Activated CD4-positive, alpha-beta memory T cell treated with anti-CD3 and anti-CD28 coated beads for 36 hours (primary cell): ENCODE measurements around the gene DAB2IP. TPM values are rescaled to one million over a fixed set of nuclear protein-coding genes. Genes with fewer than 3 reads are reported as not detected.
"Not testable (repeated sequence)": the region's sequence is repeated elsewhere in the genome, so short reads cannot be mapped to it uniquely, and the experiment has no call there.

Experiments used
- CTCF ChIA-PET: fragments of 350-600 bp; sonication (Branson Sonifier 250); formaldehyde crosslinking; loops from one replicate; lab custom pipeline; 2021; ENCODE audit warnings: antibody characterized with exemption, inconsistent platforms; lab: Charles Lee
- POLR2A ChIA-PET: fragments of 350-600 bp; sonication (Branson Sonifier 250); formaldehyde crosslinking; loops from one replicate; lab custom pipeline; 2021; ENCODE audit warnings: antibody characterized with exemption; lab: Charles Lee
- DNase-seq: peaks from one replicate; pipeline ENCODE4 v3.0.0-alpha.2; 2020
- H3K27ac Mint-ChIP-seq: one replicate; pipeline ENCODE4 v1.8.0; 2021; ENCODE audit warnings: mixed read lengths
- H3K27me3 Mint-ChIP-seq: one replicate; pipeline ENCODE4 v1.8.0; 2021; ENCODE audit warnings: mixed read lengths
- H3K36me3 Mint-ChIP-seq: one replicate; pipeline ENCODE4 v1.8.0; 2021; ENCODE audit warnings: mixed read lengths
- H3K4me1 Mint-ChIP-seq: one replicate; pipeline ENCODE4 v1.8.0; 2021; ENCODE audit warnings: low read depth, mixed read lengths
- H3K4me3 Mint-ChIP-seq: one replicate; pipeline ENCODE4 v1.8.0; 2021; ENCODE audit warnings: mild to moderate bottlenecking, mixed read lengths
- H3K9me3 Mint-ChIP-seq: one replicate; pipeline ENCODE4 v1.8.0; 2021; ENCODE audit warnings: mixed read lengths
- intact Hi-C: fragments of 100-400 bp; cut with micrococcal nuclease; formaldehyde crosslinking; loops from one replicate; pipeline ENCODE4 v1.15.1; 2023
- total RNA-seq, 2 experiments: library from RNA; stranded (reverse); gene quantifications; one replicate each; pipeline ENCODE4 v1.2.3, GENCODE V29; 2021

DAB2IP gene
- total RNA-seq, 2 experiments from 2014 or later, result not detected

DNA sequence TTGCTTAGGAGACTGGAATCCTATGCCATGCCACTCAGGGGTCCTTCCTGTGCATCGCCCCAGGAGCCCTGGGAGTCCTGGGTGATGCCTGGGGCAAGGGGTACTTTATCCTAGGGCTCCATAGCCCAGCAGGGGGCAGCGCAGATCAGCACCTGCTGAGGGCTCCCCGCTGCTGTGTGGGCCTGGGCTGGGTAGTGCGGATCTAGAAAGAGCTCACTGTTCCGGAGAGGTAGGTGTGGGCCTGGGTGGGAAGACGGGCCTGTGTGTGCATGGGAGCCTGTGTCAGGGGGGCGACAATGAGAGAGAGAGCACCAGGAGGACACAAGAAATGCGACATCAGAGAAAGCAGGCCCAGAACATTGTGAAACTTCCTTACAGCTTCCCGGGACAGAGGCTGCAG is 11.4 kb upstream of the DAB2IP start:
- CTCF ChIA-PET, result interaction anchor here (0.6 to 1.2 kb wide), 4 partner anchors 10 to 353 kb away, joined by 3 to 4 read pairs (median 3); no protein-coding TSS in a partner anchor
- Mint-ChIP-seq H3K27me3 (peaks cover 8% of the 10 kb centered on the region), H3K36me3 (no peaks in the 10 kb centered on the region), H3K4me3 (no peak overlapping the region), H3K9me3 (no peaks in the 10 kb centered on the region), H3K27ac (no peak overlapping the region), H3K4me1 (no peaks in the 10 kb centered on the region)
- DNase-seq, result peak; percentile 52
- POLR2A ChIA-PET, result no interaction called here
- intact Hi-C loops, result no loop called here

DNA sequence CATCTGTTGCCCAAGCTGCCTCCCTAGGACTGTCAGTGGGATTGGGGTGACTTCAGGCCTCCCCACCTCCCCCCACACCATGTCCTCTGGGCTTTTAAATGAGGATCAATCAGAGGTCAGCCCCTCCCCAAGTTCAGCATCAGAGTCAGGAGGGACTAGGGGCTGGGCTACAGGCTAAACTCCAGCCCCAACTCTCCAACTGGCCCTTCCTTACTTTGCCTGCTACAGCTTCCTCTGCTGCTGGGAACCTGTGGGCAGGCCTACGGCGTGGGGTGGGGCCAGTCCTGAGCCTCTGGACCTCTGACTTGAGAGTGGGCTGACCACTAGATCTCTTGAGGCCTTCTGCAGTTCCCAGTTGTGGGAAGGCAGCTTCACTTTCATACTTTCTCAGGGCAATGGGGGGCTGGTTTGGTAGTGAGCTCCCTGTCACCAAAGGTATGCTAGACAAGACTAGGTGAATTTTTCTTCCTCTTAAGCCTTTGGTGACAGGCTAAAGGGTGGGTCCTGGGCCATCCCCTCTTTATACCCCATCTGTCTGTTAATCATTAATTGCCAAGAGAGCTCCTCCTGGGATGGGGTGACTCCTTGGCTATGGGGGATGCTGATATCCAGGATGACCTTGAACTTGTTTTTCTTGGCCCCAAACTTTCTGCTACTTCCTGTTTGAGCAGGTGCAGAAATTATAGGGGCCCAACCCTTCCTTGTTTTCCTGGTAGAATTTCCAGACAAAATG is 10.8 kb upstream of the DAB2IP start:
- H3K4me1 Mint-ChIP-seq, result no peaks in the 10 kb centered on the region
- H3K9me3 Mint-ChIP-seq, result no peaks in the 10 kb centered on the region
- H3K4me3 Mint-ChIP-seq, result no peak overlapping the region
- H3K27me3 Mint-ChIP-seq, result peaks cover 8% of the 10 kb centered on the region
- no peak for DNase-seq
- no peaks in the 10 kb centered on the region for H3K36me3 Mint-ChIP-seq
- ChIA-PET CTCF (interaction anchor here (0.6 to 1.4 kb wide), 6 partner anchors 8 to 353 kb away, joined by 3 to 5 read pairs (median 3); no protein-coding TSS in a partner anchor), POLR2A (no interaction called here)
- no peak overlapping the region for H3K27ac Mint-ChIP-seq
- intact Hi-C loops, result no loop called here

DNA sequence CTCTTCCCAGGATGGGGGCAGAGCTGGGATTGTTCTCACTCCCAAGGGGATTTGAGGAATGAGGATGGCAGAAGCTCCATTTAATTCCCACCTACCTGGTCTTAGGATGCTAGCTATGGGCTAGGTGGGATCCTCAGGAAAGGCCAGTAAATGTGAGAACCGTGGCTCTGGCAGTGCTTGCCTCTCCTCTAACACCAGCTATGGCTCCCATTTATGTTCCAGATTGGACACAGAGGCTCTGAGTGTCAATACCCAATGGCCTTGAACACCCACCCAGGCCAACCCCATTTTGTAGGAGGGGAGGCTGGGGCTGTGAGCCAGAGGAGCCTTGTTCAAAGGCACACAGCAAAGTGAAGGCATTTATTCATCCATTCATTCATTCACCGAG is 10.2 kb upstream of the DAB2IP start:
- no peak overlapping the region for H3K27ac Mint-ChIP-seq
- CTCF ChIA-PET, result interaction anchor here (1.1 to 1.4 kb wide), 4 partner anchors 9 to 62 kb away, joined by 3 to 5 read pairs (median 3); no protein-coding TSS in a partner anchor
- H3K36me3 Mint-ChIP-seq, result no peaks in the 10 kb centered on the region
- no peak overlapping the region for H3K4me3 Mint-ChIP-seq
- peaks cover 8% of the 10 kb centered on the region for H3K27me3 Mint-ChIP-seq
- POLR2A ChIA-PET, result no interaction called here
- intact Hi-C loops, result no loop called here
- H3K4me1 Mint-ChIP-seq, result no peaks in the 10 kb centered on the region
- DNase-seq, result no peak
- no peaks in the 10 kb centered on the region for H3K9me3 Mint-ChIP-seq

DNA sequence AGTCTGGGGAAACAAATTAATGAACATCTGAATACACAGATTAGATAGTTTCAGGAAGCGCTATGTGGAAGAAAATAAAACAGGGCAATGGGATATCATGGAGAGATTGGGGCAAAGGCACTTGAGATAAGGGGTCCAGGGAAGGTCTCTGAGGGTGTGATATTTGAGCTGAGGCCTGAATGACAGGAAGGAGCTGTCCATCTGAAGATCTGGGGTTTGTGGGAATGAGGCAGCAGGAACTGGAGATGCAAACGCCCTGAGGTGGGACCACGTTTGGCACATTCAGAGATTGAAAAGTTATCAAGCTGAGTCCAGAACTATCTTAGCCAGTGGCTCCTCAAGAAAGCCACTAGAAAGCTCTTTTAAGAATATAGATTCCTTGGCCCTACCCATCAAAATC is 8.7 kb upstream of the DAB2IP start:
- DNase-seq, result no peak
- Mint-ChIP-seq H3K4me3 (no peak overlapping the region), H3K27ac (no peak overlapping the region), H3K27me3 (peaks cover 8% of the 10 kb centered on the region), H3K9me3 (no peaks in the 10 kb centered on the region), H3K36me3 (no peaks in the 10 kb centered on the region), H3K4me1 (no peaks in the 10 kb centered on the region)
- intact Hi-C loops, result no loop called here
- ChIA-PET POLR2A (no interaction called here), CTCF (interaction anchor here (0.7 to 1.1 kb wide), 2 partner anchors 14 to 784 kb away, joined by 4 to 5 read pairs; no protein-coding TSS in a partner anchor)

DNA sequence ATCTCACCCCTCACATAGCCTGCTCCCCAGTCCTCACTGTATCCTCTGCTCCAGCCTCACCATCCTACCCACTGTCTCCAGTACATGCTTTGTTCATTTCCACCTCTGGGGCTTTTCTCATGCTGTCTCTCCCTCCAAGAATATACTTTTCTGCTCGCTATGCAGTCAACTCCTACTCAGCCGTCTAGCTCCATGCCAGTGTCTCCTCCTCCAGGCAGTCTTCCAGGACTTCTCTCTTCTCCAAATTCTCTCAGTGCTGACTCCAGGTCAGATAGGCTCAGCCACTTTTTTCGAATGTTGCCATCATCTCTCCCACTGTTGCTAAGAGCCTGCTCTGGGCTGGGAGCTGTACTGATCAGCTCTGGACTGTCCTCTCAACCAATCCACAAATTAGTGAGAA is 8.0 kb upstream of the DAB2IP start:
- Mint-ChIP-seq H3K27me3 (peaks cover 7% of the 10 kb centered on the region), H3K4me3 (no peak overlapping the region), H3K36me3 (no peaks in the 10 kb centered on the region), H3K4me1 (no peaks in the 10 kb centered on the region), H3K27ac (no peak overlapping the region), H3K9me3 (no peaks in the 10 kb centered on the region)
- CTCF ChIA-PET, result interaction anchor here (1.1 kb wide), 1 partner anchor 14 kb away, joined by 5 read pairs; no protein-coding TSS in a partner anchor
- no peak for DNase-seq
- intact Hi-C loops, result no loop called here
- POLR2A ChIA-PET, result no interaction called here

DNA sequence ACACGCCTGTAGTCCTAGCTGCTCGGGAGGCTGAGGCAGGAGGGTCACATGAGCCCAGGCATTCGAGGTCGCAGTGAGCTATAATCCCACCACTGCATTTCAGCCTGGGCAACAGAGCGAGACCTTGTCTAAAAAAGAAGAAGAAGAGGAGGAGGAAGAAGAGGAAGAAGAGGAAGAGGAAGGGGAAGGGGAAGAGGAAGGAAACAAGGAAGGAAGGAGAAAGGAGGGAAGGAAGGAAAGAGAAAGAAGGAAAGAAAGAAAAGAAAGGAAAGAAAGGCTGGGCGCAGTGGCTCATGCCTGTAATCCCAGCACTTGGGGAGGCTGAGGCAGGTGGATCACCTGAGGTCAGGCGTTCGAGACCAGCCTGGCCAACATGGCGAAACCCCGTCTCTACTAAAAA is 7.4 kb upstream of the DAB2IP start:
- H3K27me3 Mint-ChIP-seq, H3K27ac Mint-ChIP-seq, H3K4me3 Mint-ChIP-seq, H3K9me3 Mint-ChIP-seq, DNase-seq, intact Hi-C loops, H3K36me3 Mint-ChIP-seq, H3K4me1 Mint-ChIP-seq, POLR2A ChIA-PET: not testable (repeated sequence)
- CTCF ChIA-PET, result interaction anchor here (0.5 kb wide), 1 partner anchor 98 kb away, joined by 3 read pairs; no protein-coding TSS in a partner anchor

DNA sequence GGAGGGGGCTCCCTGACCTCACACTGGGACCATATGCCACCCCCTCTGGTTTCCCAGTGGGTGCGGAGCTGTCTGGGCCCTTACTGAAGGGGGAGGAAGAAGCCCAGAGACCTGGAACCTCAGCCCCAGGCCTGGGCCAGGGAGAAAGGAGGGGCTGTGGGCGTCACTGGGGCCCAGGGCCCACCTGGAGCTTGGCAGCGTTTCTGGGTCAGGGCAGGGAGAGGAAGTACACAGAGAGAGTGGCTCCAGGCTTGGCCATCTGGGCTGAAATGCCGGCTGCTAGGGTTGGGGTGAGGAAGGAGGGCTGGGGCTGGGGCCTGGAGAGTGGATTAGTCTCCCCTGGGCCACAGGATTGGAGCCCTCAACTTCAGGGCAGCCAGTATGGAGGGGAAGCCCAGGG is 6.4 kb upstream of the DAB2IP start:
- Mint-ChIP-seq H3K27ac (no peak overlapping the region), H3K27me3 (peaks cover 15% of the 10 kb centered on the region), H3K4me1 (no peaks in the 10 kb centered on the region), H3K36me3 (no peaks in the 10 kb centered on the region), H3K9me3 (no peaks in the 10 kb centered on the region), H3K4me3 (no peak overlapping the region)
- POLR2A ChIA-PET, result no interaction called here
- CTCF ChIA-PET, result no interaction called here
- DNase-seq, result no peak
- intact Hi-C loops, result no loop called here

DNA sequence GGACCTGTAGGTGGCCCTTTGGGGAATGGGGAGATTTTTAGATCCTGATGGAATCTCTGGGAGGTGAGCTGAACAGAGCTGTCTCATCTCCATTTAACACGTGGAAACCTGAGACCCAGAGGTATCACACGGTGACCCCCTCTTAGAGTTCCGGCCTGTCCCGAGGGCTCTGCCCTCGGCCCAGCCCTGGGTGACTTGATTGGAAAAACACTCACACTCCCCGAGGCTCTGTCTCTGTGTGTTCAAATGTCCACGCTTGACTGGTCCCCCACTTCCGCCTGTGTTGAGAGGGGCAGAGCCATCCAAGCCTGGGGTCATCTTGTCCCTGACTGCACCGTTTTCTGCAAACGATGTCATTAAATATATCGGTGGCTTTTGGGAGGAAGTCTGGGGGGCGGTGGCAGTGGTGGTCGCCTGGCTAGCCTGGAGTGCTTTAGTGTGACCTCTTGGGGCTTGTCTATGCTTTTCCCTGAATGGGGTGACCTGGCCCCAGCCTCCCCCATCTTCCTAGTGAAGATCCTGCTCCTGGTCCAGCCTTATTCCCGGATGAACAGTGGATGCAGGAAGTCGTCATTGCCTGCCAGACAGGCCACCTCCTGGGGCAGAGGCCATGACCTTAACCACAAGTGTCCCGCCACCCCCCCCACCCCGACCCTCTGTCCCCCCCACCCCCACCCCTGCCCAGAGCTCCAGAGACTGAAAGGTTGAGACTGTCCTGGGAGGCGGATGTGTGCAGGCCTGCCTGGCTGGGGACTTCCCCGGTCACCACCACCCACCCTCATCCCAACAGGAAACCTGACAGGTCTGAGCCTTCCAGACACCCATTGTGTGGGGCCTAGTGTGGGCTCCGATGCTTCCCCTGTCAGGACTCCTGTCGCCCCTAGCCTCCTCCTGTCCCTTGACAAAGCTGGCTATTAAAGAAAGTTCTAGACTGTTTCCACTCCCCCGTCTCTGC is 5.3 kb upstream of the DAB2IP start:
- Mint-ChIP-seq H3K4me3 (no peak overlapping the region), H3K27me3 (peaks cover 25% of the 10 kb centered on the region), H3K27ac (no peak overlapping the region), H3K36me3 (no peaks in the 10 kb centered on the region), H3K9me3 (no peaks in the 10 kb centered on the region), H3K4me1 (peaks cover 4% of the 10 kb centered on the region)
- DNase-seq, result no peak
- CTCF ChIA-PET, result no interaction called here
- intact Hi-C loops, result no loop called here
- POLR2A ChIA-PET, result no interaction called here

DNA sequence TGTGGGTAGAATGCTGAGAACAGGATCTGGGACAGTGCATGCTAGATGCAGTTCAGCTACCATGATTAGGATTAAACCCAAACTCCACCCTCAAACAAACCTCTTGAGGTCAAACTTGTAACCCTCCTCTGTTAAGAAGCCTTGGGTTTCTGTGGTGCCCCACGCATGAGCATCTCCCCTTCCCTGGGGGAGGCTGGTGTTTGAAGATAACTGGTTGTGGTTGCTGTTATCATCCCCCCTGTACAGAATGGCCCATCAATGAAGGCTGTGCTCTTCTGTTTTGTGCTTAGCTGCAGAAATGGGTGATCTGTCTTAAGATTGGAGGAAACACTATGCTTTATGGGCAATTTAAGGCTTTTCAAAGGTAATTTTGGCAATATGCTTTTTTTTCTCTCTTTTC is 4.4 kb upstream of the DAB2IP start:
- Mint-ChIP-seq H3K9me3 (no peaks in the 10 kb centered on the region), H3K4me1 (peaks cover 5% of the 10 kb centered on the region), H3K4me3 (no peak overlapping the region), H3K27ac (no peak overlapping the region), H3K36me3 (no peaks in the 10 kb centered on the region), H3K27me3 (peaks cover 27% of the 10 kb centered on the region)
- intact Hi-C loops, result no loop called here
- ChIA-PET POLR2A (no interaction called here), CTCF (no interaction called here)
- no peak for DNase-seq

DNA sequence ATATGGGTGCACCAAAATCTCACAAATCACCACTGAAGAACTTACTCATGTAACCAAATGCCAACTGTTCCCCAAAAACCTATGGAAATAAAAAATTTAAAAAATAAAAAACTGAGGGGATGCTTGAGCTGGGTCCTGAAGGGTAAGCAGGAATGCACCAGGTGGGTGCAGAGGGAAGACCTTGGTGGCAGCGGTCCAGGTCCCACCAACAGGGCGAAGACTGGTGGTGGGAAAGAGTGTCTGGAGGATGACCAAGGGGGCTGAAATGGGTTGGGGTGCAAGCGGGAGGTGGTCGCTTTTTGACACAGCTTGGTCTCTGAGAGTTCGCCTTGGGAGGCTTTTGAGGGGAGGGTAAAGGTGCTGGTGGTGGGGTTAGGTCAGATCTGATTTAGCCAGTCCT is 3.3 kb upstream of the DAB2IP start:
- no peak for DNase-seq
- no peak overlapping the region for H3K27ac Mint-ChIP-seq
- ChIA-PET POLR2A (no interaction called here), CTCF (no interaction called here)
- H3K4me3 Mint-ChIP-seq, result no peak overlapping the region
- no peaks in the 10 kb centered on the region for H3K36me3 Mint-ChIP-seq
- peaks cover 33% of the 10 kb centered on the region for H3K27me3 Mint-ChIP-seq
- peaks cover 9% of the 10 kb centered on the region for H3K4me1 Mint-ChIP-seq
- intact Hi-C loops, result no loop called here
- no peaks in the 10 kb centered on the region for H3K9me3 Mint-ChIP-seq

DNA sequence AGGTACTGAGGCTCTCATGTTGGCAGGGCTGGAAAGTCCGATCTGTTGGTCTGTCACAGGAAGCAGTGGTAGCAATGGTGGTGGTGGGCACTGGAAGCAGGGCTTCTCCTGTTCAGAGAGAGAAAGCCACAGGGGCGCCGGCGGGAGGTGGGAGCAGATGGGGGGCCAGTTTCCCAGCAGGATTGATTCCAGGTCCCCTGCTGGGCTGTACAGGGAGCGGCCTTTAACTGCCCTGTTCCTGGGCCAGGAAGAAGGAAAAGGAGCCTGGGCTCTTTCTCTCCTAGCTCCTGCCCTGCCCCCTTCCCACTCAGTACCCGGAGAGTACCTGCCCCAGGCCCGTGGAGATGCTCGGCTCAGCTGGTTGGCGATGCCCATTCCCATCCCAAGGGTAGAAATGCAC is 2.6 kb upstream of the DAB2IP start:
- no peaks in the 10 kb centered on the region for H3K36me3 Mint-ChIP-seq
- no peaks in the 10 kb centered on the region for H3K9me3 Mint-ChIP-seq
- peaks cover 39% of the 10 kb centered on the region for H3K27me3 Mint-ChIP-seq
- POLR2A ChIA-PET, result no interaction called here
- CTCF ChIA-PET, result no interaction called here
- DNase-seq, result no peak
- H3K4me1 Mint-ChIP-seq, result peaks cover 9% of the 10 kb centered on the region
- H3K4me3 Mint-ChIP-seq, result no peak overlapping the region
- H3K27ac Mint-ChIP-seq, result no peak overlapping the region
- intact Hi-C loops, result no loop called here

DNA sequence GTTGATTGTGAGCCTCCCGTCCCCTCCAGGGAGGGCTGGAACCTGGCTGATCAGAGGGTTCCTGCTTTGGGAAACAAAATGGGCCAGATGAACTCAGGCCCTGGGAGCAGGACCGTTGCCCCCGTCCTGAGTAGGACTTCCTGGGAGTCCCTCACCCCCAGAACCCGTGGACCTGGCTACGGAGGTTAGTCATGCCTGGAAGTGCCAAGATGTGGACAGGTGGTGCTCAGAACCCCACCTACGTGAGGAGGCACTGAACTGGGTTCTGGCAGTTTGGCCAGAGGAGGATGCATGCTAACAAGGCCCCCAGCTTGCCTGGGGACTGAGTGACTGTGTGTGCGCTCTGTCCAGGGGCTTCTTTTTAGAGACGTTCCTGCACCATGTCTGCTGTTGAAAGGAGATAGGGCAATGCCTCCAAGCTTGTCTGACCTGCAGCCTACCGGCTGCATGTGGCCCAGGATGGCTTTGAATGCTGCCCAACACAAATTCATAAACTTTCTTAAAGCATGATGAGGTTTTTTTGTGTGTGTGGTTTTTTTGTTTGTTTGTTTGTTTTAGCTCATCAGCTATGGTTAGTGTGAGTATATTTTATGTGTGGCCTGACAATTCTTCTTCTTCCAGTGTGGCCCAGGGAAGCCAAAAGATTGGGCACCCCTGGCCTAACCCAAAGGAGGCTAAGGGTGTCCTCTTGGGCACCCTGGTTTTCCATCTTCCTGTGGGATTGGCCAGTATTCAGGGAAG is 1.8 kb upstream of the DAB2IP start:
- intact Hi-C loops, result no loop called here
- Mint-ChIP-seq H3K36me3 (no peaks in the 10 kb centered on the region), H3K9me3 (no peaks in the 10 kb centered on the region), H3K4me1 (peaks cover 9% of the 10 kb centered on the region), H3K4me3 (no peak overlapping the region), H3K27ac (no peak overlapping the region), H3K27me3 (peaks cover 45% of the 10 kb centered on the region)
- ChIA-PET CTCF (interaction anchor here (1.0 kb wide), 1 partner anchor 9 kb away, joined by 3 read pairs; no protein-coding TSS in a partner anchor), POLR2A (no interaction called here)
- no peak for DNase-seq
